Measurements from ENCODE around the gene CHIT1. TPM values are rescaled to one million over a fixed set of nuclear protein-coding genes. Genes with fewer than 3 reads are reported as not detected.

The CHIT1 gene
- total and polyA plus RNA-seq, 2 of the 8 experiments (the other 6 are each of a cell fraction or from before 2014, with no cell fraction given): not detected

GRCh38 chr1:203167913-203168200 lies 61.6 kb downstream of the CHIT1 start (continued):
- no peak for TF ChIP-seq CHD7 (IDR thresholded peaks at IDR 0.05; ENCODE audit: insufficient replicate concordance, low read length)
- TF ChIP-seq RFX5 (IDR thresholded peaks at IDR 0.05; ENCODE audit: borderline replicate concordance, low read depth, low read length): no peak
- TF ChIP-seq POU5F1 (IDR thresholded peaks at IDR 0.05; ENCODE audit: low read depth, low read length): no peak
- no peak for TF ChIP-seq HDAC2 (IDR thresholded peaks at IDR 0.05; ENCODE audit: borderline replicate concordance in 1 of 2, low read depth in 2 of 2, low read length in 2 of 2)
- no peak for TF ChIP-seq PHF8 (conservative IDR thresholded peaks at IDR 0.05; ENCODE audit: low read depth, low read length)
- TF ChIP-seq RNF2 (IDR thresholded peaks at IDR 0.05; ENCODE audit: borderline replicate concordance, low read depth, low read length, missing control alignments, poor library complexity, severe bottlenecking): no peak
- no peak for TF ChIP-seq SP1 (IDR thresholded peaks at IDR 0.05; ENCODE audit: low read depth, low read length)
- no peak for TF ChIP-seq HDAC6 (IDR thresholded peaks at IDR 0.05; ENCODE audit: low read depth, low read length)
- TF ChIP-seq CTCF (IDR thresholded peaks at IDR 0.05; ENCODE audit: control extremely low read depth in 1 of 3, insufficient read depth in 1 of 3, low read depth in 1 of 3, low read length in 3 of 3): no peak

Measured in H1 (cell line).